DMS 273 (cell line): ENCODE data around the gene AFF2.

Experiments
- DNase-seq: peaks from one replicate; lab custom pipeline; 2025; ENCODE audit not compliant: unreplicated experiment; lab: John Stamatoyannopoulos, UW

The AFF2 gene

GRCh38 chrX:148500423-148501385, at the start of gene AFF2:
Gene AFF2 (plus strand): TSS chrX:148500617. CDS start chrX:148501098, 481 bp downstream.
- peak; percentile 63 for DNase-seq

- no peak for DNase-seq
These were observed 43.1 kb upstream of the AFF2 start for GRCh38 chrX:148457279-148457678.

GRCh38 chrX:148459343-148459742, 41.1 kb upstream of the AFF2 start:
- DNase-seq = no peak

- no peak for DNase-seq
These were observed 34.1 kb upstream of the AFF2 start for GRCh38 chrX:148466292-148466691.

- DNase-seq = no peak
These were observed 30.1 kb upstream of the AFF2 start for GRCh38 chrX:148470324-148470723.

GRCh38 chrX:148474030-148474429, 26.4 kb upstream of the AFF2 start:
- DNase-seq = no peak

GRCh38 chrX:148492057-148492456, 8.4 kb upstream of the AFF2 start:
- no peak for DNase-seq

GRCh38 chrX:148495176-148495575, 5.2 kb upstream of the AFF2 start:
- no peak for DNase-seq

GRCh38 chrX:148498067-148498466, 2.4 kb upstream of the AFF2 start:
- no peak for DNase-seq

GRCh38 chrX:148499638-148500422, 587 bp upstream of the AFF2 start:
- DNase-seq = no peak

- peak; percentile 55 for DNase-seq
These were observed 1.1 kb downstream of the AFF2 start for GRCh38 chrX:148501386-148502066.

GRCh38 chrX:148504506-148504905, 4.1 kb downstream of the AFF2 start:
- no peak for DNase-seq

GRCh38 chrX:148507418-148507817, 7.0 kb downstream of the AFF2 start:
- DNase-seq = no peak

- no peak for DNase-seq
These were observed 12.0 kb downstream of the AFF2 start for GRCh38 chrX:148512453-148512852.

- no peak for DNase-seq
These were observed 13.2 kb downstream of the AFF2 start for GRCh38 chrX:148513661-148514060.

GRCh38 chrX:148517176-148517575, 16.8 kb downstream of the AFF2 start:
- DNase-seq = peak; percentile 10

- DNase-seq = no peak
These were observed 21.6 kb downstream of the AFF2 start for GRCh38 chrX:148522006-148522405.

- peak; percentile 8 for DNase-seq
These were observed 23.1 kb downstream of the AFF2 start for GRCh38 chrX:148523303-148524080.

GRCh38 chrX:148530464-148531077, 30.2 kb downstream of the AFF2 start:
- peak; percentile 64 for DNase-seq

GRCh38 chrX:148534291-148534690, 33.9 kb downstream of the AFF2 start:
- DNase-seq = no peak
